Lower leg skin (tissue), 4 donors: ENCODE measurements around the gene GPNMB. TPM values are rescaled to one million over a fixed set of nuclear protein-coding genes. Genes with fewer than 3 reads are reported as not detected.

ENCODE experiments used
- DNase-seq, 2 donors: peaks; one replicate each; pipeline ENCODE4 v3.0.0-alpha.2; 2019; ENCODE audit warnings: low spot score in 2 of 2
- H3K4me3 ChIP-seq: fragments of 200-600 bp; sonication (generic); 2 replicates; pipeline ENCODE4 v1.5.1; 2017; ENCODE audit warnings: mild to moderate bottlenecking, low read depth; ENCODE audit not compliant: poor library complexity, severe bottlenecking
- POLR2A ChIP-seq, 2 donors: fragments of 450-650 bp; IDR thresholded peaks; one replicate each; pipeline ENCODE4 v1.6.1; 2016 to 2017; ENCODE audit warnings: antibody characterized with exemption in 2 of 2, mild to moderate bottlenecking in 1 of 2, moderate library complexity in 1 of 2
- WGBS, 2 donors: methylation state at CpG; one replicate each; pipeline ENCODE4 v1.1.5; 2018; 5-methylcytosine and 5-hydroxymethylcytosine counted together
- intact Hi-C: fragments of 100-400 bp; cut with DNase I; formaldehyde crosslinking; loops from one replicate; pipeline ENCODE4 v1.15.0; 2023; ENCODE audit warnings: low total_unique reads
- total RNA-seq, 4 donors: library from RNA; depleted of rRNA; stranded (reverse); fragments of >200 nt; gene quantifications; one replicate each; pipeline ENCODE4 v1.1.0, GENCODE V29; 2016
- TF ChIP-seq, protein P1 (sequence below), 3 donors: fragments of 450-650 bp; IDR thresholded peaks; one replicate each; pipeline ENCODE4 v1.5.1; 2016; ENCODE audit warnings: antibody characterized with exemption in 3 of 3, mild to moderate bottlenecking in 3 of 3, moderate library complexity in 2 of 3

The GPNMB gene
- total RNA-seq, 4 donors from 2014 or later: 357 to 554 (median 469) TPM

DNA sequence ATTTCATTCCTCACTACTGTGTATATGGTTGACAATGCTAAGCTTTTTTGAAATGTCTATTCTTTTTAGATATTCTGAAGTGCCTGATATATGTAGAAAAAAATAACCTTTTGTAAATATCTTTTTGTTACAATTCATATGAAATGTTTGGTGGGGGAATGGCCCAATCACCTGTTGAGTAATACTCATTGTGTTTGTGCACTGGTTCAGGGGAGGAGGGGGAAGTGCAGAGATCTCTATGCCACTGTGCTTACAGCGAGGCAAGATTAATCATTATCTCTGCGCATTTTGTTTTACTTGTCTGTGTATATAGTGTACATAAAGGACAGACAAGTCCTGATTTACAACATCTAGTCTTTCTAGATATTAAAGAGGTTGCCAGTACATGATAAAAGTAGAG, 39.6 kb upstream of the GPNMB start:
- no peak for TF ChIP-seq POLR2A (IDR thresholded peaks at IDR 0.05)
- TF ChIP-seq, protein P1, sequence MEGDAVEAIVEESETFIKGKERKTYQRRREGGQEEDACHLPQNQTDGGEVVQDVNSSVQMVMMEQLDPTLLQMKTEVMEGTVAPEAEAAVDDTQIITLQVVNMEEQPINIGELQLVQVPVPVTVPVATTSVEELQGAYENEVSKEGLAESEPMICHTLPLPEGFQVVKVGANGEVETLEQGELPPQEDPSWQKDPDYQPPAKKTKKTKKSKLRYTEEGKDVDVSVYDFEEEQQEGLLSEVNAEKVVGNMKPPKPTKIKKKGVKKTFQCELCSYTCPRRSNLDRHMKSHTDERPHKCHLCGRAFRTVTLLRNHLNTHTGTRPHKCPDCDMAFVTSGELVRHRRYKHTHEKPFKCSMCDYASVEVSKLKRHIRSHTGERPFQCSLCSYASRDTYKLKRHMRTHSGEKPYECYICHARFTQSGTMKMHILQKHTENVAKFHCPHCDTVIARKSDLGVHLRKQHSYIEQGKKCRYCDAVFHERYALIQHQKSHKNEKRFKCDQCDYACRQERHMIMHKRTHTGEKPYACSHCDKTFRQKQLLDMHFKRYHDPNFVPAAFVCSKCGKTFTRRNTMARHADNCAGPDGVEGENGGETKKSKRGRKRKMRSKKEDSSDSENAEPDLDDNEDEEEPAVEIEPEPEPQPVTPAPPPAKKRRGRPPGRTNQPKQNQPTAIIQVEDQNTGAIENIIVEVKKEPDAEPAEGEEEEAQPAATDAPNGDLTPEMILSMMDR (IDR thresholded peaks at IDR 0.05): no peak
- no peak overlapping the region for H3K4me3 ChIP-seq
- DNase-seq: no peak
- intact Hi-C loops: no loop called here
- 92 to 95% methylated on average over 2 of the region's 2 CpGs for WGBS, 2 donors

DNA sequence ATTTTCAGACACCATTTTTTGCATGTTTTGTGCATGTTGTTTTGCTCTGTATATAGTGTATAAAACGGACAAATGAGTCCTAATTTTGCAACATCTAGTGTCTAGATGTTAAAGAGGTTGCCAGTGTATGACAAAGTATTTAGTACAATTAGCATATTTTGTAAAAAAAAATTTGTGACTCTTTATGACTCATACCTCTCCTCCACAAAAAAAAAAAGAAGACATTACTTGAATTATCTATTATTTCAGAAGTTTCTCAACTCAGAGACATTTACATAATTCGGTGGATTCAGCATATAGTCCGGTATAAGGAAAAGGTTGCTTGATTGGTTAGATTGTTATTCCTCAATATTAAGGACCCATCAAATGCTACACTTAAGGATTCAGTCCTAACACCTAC, 38.7 kb upstream of the GPNMB start:
- no peak for DNase-seq
- TF ChIP-seq, protein P1 (IDR thresholded peaks at IDR 0.05): no peak
- TF ChIP-seq POLR2A (IDR thresholded peaks at IDR 0.05): no peak
- H3K4me3 ChIP-seq: no peak overlapping the region
- WGBS, 2 donors: 66 to 72% methylated on average over 3 of the region's 3 CpGs
- intact Hi-C loops: no loop called here

DNA sequence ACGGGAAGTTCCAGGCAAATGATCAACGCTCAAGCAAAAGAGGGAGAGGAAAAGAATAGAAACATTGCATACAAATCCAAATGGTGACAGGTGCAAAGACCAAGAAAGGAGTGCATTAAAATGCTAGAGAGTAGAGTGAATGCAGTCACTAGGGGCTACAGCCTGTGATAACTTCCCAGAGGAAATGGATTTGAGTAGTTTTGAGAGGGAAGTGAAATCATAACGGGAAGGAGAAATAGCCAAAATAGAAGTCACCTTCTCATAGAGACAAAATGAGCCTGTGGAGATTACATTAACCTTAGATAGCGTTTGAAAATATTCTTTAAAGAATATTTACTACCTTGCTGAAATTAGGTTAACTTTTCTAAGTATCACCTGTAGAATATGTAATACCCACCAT, 38.3 kb upstream of the GPNMB start:
- 83% methylated on average over 4 of the region's 4 CpGs for WGBS, 2 donors

DNA sequence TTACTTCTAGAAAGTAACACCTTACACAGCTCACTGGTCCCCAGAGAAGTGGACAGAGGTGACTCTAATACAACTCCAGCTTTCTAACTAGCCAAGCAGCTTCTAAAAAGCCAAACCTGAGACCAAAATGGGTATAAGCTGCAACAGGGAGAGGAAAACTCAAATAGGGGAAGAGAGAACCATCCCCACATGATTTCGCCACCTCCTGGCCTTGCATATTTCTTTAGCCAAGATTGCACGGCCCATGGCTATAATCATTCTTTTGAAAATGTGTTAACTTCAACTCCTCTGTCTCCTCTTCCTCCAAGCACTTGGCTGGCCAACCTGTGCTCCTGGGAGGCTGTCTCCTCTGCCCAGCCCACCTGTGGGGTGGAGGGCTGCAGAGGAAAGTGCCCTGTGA, 36.1 kb upstream of the GPNMB start:
- TF ChIP-seq, protein P1 (IDR thresholded peaks at IDR 0.05): no peak
- TF ChIP-seq POLR2A (IDR thresholded peaks at IDR 0.05): no peak
- DNase-seq: no peak
- 65 to 82% methylated on average over 2 of the region's 2 CpGs for WGBS, 2 donors
- no peak overlapping the region for H3K4me3 ChIP-seq
- intact Hi-C loops: no loop called here

More for the DNA sequence above, 38.3 kb upstream of the GPNMB start:
- no peak for DNase-seq
- no peak for TF ChIP-seq POLR2A (IDR thresholded peaks at IDR 0.05)
- TF ChIP-seq, protein P1 (IDR thresholded peaks at IDR 0.05): no peak
- no peak overlapping the region for H3K4me3 ChIP-seq
- intact Hi-C loops: no loop called here

DNA sequence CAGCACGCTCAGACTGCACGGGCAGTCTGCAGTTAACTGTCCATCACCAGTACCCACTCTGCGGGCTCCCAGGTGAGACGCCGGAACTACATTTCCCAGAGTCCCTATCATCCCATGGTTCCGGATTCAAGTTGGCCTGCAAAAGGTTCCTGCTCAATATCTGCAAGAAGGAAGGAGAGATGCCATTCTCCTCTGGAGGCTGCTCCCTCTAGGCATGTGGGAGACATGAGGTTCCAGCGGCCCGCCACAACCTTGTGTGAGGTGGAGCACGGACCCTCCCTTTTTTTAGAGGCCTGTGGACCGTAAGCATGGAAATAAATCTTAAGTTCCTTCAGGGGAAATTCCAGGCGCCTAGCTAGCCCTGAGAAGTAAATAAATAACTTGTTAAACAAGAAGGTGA, 35.0 kb upstream of the GPNMB start:
- WGBS, 2 donors: 67 to 79% methylated on average over 11 of the region's 11 CpGs
- H3K4me3 ChIP-seq: no peak overlapping the region
- no peak for DNase-seq
- intact Hi-C loops: no loop called here
- no peak for TF ChIP-seq POLR2A (IDR thresholded peaks at IDR 0.05)
- TF ChIP-seq, protein P1 (IDR thresholded peaks at IDR 0.05): no peak

DNA sequence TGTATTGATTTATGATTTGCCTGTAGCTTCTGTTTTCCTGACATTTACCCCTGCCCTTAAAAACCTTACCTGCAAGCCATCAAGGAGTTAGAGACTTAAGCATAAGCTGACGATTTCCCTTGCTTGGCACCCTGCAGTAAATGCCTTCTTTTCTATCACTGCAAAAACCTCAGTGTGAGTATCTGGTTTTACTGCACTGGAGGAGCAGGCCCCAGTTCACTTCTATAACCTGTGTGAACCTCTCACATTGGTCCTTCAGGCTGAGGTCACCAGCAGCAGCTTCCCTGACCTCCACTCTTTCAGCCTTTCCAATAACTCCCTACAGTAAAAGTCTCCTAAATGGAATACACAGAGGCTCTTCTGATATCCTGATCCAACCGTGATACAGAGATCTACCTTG, 34.2 kb upstream of the GPNMB start:
- 89% methylated on average over 2 of the region's 2 CpGs for WGBS, 2 donors
- intact Hi-C loops: no loop called here
- no peak overlapping the region for H3K4me3 ChIP-seq
- no peak for TF ChIP-seq POLR2A (IDR thresholded peaks at IDR 0.05)
- TF ChIP-seq, protein P1 (IDR thresholded peaks at IDR 0.05): no peak
- no peak for DNase-seq
